Peyer's patch (tissue), 4 donors: Measurements from ENCODE around the gene DDX18. TPM values are rescaled to one million over a fixed set of nuclear protein-coding genes. Genes with fewer than 3 reads are reported as not detected.

Experiments
- DNase-seq, 3 donors: peaks; one replicate each; pipeline ENCODE4 v3.0.0-alpha.2; 2017 to 2019
- H3K27ac ChIP-seq, 4 donors: fragments of 200-600 bp; sonication (generic); one replicate each; pipeline ENCODE4 v1.5.1; 2016 to 2019
- H3K27me3 ChIP-seq, 2 donors: fragments of 200-600 bp; sonication (generic); one replicate each; pipeline ENCODE4 v1.5.1; 2019
- H3K36me3 ChIP-seq, 3 donors: fragments of 200-600 bp; sonication (generic); one replicate each; pipeline ENCODE4 v1.5.1; 2016 to 2019
- H3K4me1 ChIP-seq, 4 donors: fragments of 200-600 bp; sonication (generic); one replicate each; pipeline ENCODE4 v1.5.1; 2016 to 2019
- H3K4me3 ChIP-seq, 4 donors: fragments of 200-600 bp; sonication (generic); 1 replicate in 3 of 4; 2 replicates in 1 of 4; pipeline ENCODE4 v1.5.1; 2016 to 2019; ENCODE audit warnings: mild to moderate bottlenecking in 1 of 4
- H3K9me3 ChIP-seq, 4 donors: fragments of 200-600 bp; sonication (generic); one replicate each; pipeline ENCODE4 v1.5.1; 2016 to 2019; ENCODE audit warnings: mild to moderate bottlenecking in 1 of 4
- POLR2A ChIP-seq, 2 donors: fragments of 450-650 bp; IDR thresholded peaks; one replicate each; pipeline ENCODE4 v1.5.1; 2017; ENCODE audit warnings: antibody characterized with exemption in 2 of 2, mild to moderate bottlenecking in 2 of 2, moderate library complexity in 2 of 2
- total RNA-seq, 4 donors: library from RNA; depleted of rRNA; stranded (reverse); fragments of >200 nt; gene quantifications; one replicate each; pipeline ENCODE4 v1.1.0, GENCODE V29; 2016
- TF ChIP-seq, protein P1 (sequence below), 6 experiments: fragments of 450-650 bp in 4 of 6; fragments of 200-600 bp in 2 of 6; sonication (generic) in 1 of 6; IDR thresholded peaks; one replicate each; pipeline ENCODE4 v1.5.1; 2017 to 2019; ENCODE audit warnings: antibody characterized with exemption in 6 of 6, mild to moderate bottlenecking in 3 of 6, moderate library complexity in 1 of 6

The DDX18 gene
- total RNA-seq, 4 donors from 2014 or later = 23.5 to 48.7 (median 33.5) TPM

GRCh38 chr2:117879003-117879402, 64.5 kb downstream of the DDX18 start:
- H3K27me3 ChIP-seq = no peaks in the 10 kb centered on the region
- no peaks in the 10 kb centered on the region for H3K4me1 ChIP-seq
- H3K36me3 ChIP-seq = no peaks in the 10 kb centered on the region
- DNase-seq = no peak
- H3K4me3 ChIP-seq = no peak overlapping the region
- H3K27ac ChIP-seq = no peak overlapping the region
- TF ChIP-seq POLR2A (IDR thresholded peaks at IDR 0.05) = no peak
- TF ChIP-seq, protein P1, sequence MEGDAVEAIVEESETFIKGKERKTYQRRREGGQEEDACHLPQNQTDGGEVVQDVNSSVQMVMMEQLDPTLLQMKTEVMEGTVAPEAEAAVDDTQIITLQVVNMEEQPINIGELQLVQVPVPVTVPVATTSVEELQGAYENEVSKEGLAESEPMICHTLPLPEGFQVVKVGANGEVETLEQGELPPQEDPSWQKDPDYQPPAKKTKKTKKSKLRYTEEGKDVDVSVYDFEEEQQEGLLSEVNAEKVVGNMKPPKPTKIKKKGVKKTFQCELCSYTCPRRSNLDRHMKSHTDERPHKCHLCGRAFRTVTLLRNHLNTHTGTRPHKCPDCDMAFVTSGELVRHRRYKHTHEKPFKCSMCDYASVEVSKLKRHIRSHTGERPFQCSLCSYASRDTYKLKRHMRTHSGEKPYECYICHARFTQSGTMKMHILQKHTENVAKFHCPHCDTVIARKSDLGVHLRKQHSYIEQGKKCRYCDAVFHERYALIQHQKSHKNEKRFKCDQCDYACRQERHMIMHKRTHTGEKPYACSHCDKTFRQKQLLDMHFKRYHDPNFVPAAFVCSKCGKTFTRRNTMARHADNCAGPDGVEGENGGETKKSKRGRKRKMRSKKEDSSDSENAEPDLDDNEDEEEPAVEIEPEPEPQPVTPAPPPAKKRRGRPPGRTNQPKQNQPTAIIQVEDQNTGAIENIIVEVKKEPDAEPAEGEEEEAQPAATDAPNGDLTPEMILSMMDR (IDR thresholded peaks at IDR 0.05) = no peak
- no peaks in the 10 kb centered on the region for H3K9me3 ChIP-seq

Other genes with a start within 250 kb of the DDX18 start
- gene CCDC93, start 199.4 kb downstream of the DDX18 start, total RNA-seq = 10 to 100 TPM; 47.0 to 59.3 (median 55.0) TPM